ENCODE data around the gene NF1. TPM values are rescaled to one million over a fixed set of nuclear protein-coding genes. Genes with fewer than 3 reads are reported as not detected.

NF1 gene
- total RNA-seq, 1 donor from 2014 or later: 33.2 TPM

GRCh38 chr17:31364012-31364411 is 269.2 kb downstream of the NF1 start:
- Histone ChIP-seq H3K36me3 (ENCODE audit: control insufficient read depth, insufficient read depth, low read length) (peaks cover 3% of the 10 kb centered on the region), H3K4me3 (ENCODE audit: low read depth, low read length) (no peak overlapping the region), H3K27me3 (ENCODE audit: control insufficient read depth, insufficient read depth, low read length) (no peaks in the 10 kb centered on the region)
- DNase-seq (ENCODE audit: low read depth) (no peak), FAIRE-seq (no peak)
- TF ChIP-seq CTCF (IDR thresholded peaks at IDR 0.05; ENCODE audit: insufficient read depth, low read length, severe bottlenecking): no peak

GRCh38 chr17:31366088-31366487 is 271.3 kb downstream of the NF1 start:
- TF ChIP-seq CTCF (IDR thresholded peaks at IDR 0.05; ENCODE audit: insufficient read depth, low read length, severe bottlenecking): no peak
- FAIRE-seq: no peak

DNA sequence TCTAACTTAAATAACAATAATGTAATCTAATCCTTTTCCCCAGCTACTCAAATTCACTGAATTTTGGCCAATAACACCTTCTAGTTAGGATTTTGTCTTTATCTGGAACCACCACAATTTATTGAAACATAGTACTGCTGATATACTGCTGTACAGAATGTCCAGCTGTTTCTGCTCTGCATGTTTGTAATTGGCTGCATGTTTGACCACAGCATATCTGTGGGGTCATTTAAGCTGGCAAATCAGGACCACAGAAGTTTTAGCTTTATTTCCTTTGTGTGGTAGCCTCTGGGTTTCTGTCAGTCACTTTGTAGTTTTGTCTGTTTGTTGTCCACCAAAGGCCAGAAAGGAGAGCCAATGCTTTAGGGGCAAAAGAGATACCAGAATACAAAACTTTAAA is 274.5 kb downstream of the NF1 start:
- TF ChIP-seq CTCF (IDR thresholded peaks at IDR 0.05; ENCODE audit: insufficient read depth, low read length, severe bottlenecking): no peak
- FAIRE-seq (peak; percentile 7), DNase-seq (ENCODE audit: low read depth) (no peak)
- Histone ChIP-seq H3K27me3 (ENCODE audit: control insufficient read depth, insufficient read depth, low read length) (no peaks in the 10 kb centered on the region), H3K4me3 (ENCODE audit: low read depth, low read length) (no peak overlapping the region), H3K36me3 (ENCODE audit: control insufficient read depth, insufficient read depth, low read length) (peaks cover 2% of the 10 kb centered on the region)

More at GRCh38 chr17:31366088-31366487, 271.3 kb downstream of the NF1 start:
- DNase-seq (ENCODE audit: low read depth): no peak
- H3K36me3 ChIP-seq (ENCODE audit: control insufficient read depth, insufficient read depth, low read length): no peaks in the 10 kb centered on the region
- H3K27me3 ChIP-seq (ENCODE audit: control insufficient read depth, insufficient read depth, low read length): no peaks in the 10 kb centered on the region
- no peak overlapping the region for H3K4me3 ChIP-seq (ENCODE audit: low read depth, low read length)

GRCh38 chr17:31371511-31372097 is 276.8 kb downstream of the NF1 start:
- Histone ChIP-seq H3K27me3 (ENCODE audit: control insufficient read depth, insufficient read depth, low read length) (no peaks in the 10 kb centered on the region), H3K4me3 (ENCODE audit: low read depth, low read length) (no peak overlapping the region), H3K36me3 (ENCODE audit: control insufficient read depth, insufficient read depth, low read length) (peaks cover 2% of the 10 kb centered on the region)
- FAIRE-seq (no peak), DNase-seq (ENCODE audit: low read depth) (peak; percentile 38)
- no peak for TF ChIP-seq CTCF (IDR thresholded peaks at IDR 0.05; ENCODE audit: insufficient read depth, low read length, severe bottlenecking)

DNA sequence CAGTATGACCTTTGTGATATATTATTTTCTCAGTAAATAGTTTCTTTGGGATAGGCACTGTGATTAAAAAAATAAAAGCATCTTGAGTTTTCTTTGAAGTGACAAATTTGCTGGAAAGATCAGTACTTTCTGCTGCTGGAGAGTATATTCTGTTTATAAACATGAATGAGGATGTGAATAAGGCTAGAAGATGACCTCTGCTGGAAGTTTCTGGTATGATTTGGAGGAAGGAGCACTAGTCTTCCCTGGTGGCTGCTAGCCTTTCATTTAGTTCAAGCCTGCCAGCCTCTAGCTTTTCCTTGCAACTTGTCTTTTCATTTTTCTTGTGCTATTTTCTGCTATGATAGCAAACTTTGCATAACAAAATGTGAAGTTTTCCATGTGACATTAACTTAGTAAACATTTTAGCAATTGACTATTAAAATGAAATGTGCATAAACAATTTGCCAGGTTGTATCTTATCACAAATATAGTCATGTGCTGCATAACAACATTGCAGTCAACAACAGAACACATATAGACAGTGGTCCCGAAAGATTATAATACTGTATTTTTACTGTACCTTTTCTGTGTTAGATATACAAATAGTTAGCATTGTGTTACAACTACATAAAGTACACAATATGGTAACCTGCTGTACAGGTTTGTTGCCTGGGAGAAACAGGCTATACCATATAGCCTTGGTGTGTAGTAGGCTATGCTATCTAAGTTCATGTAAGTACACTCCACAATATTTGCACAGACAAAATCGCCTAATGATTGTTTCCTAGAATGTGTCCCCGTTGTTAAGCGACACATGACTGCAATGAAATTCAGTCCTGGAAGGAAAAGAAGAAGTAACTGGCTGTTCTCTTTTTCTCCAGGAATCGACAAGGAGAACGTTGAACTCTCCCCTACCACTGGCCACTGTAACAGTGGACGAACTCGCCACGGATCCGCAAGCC is 278.6 kb downstream of the NF1 start:
- H3K27me3 ChIP-seq (ENCODE audit: control insufficient read depth, insufficient read depth, low read length): no peaks in the 10 kb centered on the region
- peak; percentile 62 for TF ChIP-seq CTCF (IDR thresholded peaks at IDR 0.05; ENCODE audit: insufficient read depth, low read length, severe bottlenecking)
- peaks cover 2% of the 10 kb centered on the region for H3K36me3 ChIP-seq (ENCODE audit: control insufficient read depth, insufficient read depth, low read length)
- FAIRE-seq: no peak
- peak; percentile 52 for DNase-seq (ENCODE audit: low read depth)
- no peak overlapping the region for H3K4me3 ChIP-seq (ENCODE audit: low read depth, low read length)

All from bronchial epithelial cell (primary cell).